Sigmoid colon (tissue), 4 donors: ENCODE results near the gene HNRNPA0.

Experiments
- EP300 ChIP-seq, 4 donors: sonication (generic); formaldehyde crosslinking; IDR thresholded peaks; one replicate each; pipeline ENCODE4 v1.6.1; 2017; ENCODE audit warnings: antibody characterized with exemption in 4 of 4
- POLR2A ChIP-seq, 2 donors: fragments of 450-650 bp; IDR thresholded peaks; one replicate each; pipeline ENCODE4 v1.6.1; 2016; ENCODE audit warnings: antibody characterized with exemption in 2 of 2, mild to moderate bottlenecking in 2 of 2, moderate library complexity in 2 of 2
- POLR2AphosphoS5 ChIP-seq, 4 donors: sonication (generic); formaldehyde crosslinking; IDR thresholded peaks; one replicate each; pipeline ENCODE4 v1.6.1; 2017; ENCODE audit warnings: antibody characterized with exemption in 4 of 4
- TF ChIP-seq, protein P1 (sequence below), 4 experiments: fragments of 450-650 bp in 3 of 4; fragments of 200-600 bp in 1 of 4; IDR thresholded peaks; one replicate each; pipeline ENCODE4 v1.5.1; 2016 to 2019; ENCODE audit warnings: antibody characterized with exemption in 4 of 4, mild to moderate bottlenecking in 3 of 4, moderate library complexity in 2 of 4

- TF ChIP-seq POLR2A (IDR thresholded peaks at IDR 0.05) = no peak
- TF ChIP-seq, protein P1, sequence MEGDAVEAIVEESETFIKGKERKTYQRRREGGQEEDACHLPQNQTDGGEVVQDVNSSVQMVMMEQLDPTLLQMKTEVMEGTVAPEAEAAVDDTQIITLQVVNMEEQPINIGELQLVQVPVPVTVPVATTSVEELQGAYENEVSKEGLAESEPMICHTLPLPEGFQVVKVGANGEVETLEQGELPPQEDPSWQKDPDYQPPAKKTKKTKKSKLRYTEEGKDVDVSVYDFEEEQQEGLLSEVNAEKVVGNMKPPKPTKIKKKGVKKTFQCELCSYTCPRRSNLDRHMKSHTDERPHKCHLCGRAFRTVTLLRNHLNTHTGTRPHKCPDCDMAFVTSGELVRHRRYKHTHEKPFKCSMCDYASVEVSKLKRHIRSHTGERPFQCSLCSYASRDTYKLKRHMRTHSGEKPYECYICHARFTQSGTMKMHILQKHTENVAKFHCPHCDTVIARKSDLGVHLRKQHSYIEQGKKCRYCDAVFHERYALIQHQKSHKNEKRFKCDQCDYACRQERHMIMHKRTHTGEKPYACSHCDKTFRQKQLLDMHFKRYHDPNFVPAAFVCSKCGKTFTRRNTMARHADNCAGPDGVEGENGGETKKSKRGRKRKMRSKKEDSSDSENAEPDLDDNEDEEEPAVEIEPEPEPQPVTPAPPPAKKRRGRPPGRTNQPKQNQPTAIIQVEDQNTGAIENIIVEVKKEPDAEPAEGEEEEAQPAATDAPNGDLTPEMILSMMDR (IDR thresholded peaks at IDR 0.05) = no peak
- no peak for TF ChIP-seq POLR2AphosphoS5 (IDR thresholded peaks at IDR 0.05)
- TF ChIP-seq EP300 (IDR thresholded peaks at IDR 0.05) = no peak
Observed at GRCh38 chr5:137802282-137803210, 48.4 kb upstream of the HNRNPA0 start.
